AG04449 (cell line): Measurements from ENCODE around the gene KCTD3.

Experiments used
- CTCF ChIA-PET: fragments of 350-600 bp; formaldehyde crosslinking; extraction: SDS; loops from one replicate; lab custom pipeline; 2021; ENCODE audit warnings: antibody characterized with exemption; lab: Yijun Ruan, JAX
- POLR2A ChIA-PET: fragments of 400-600, 350-600 bp; formaldehyde crosslinking; extraction: SDS; loops from one replicate; lab custom pipeline; 2020; ENCODE audit warnings: antibody characterized with exemption, inconsistent platforms; lab: Yijun Ruan, JAX
- DNase-seq: peaks from one replicate; pipeline ENCODE4 v3.0.0-alpha.2; 2010; ENCODE audit warnings: low read depth, low spot score
- H3K4me3 ChIP-seq: 2 replicates; pipeline ENCODE4 v1.5.1; 2011; ENCODE audit warnings: low read depth, mild to moderate bottlenecking, control low read depth, low read length
- CTCF ChIP-seq: IDR thresholded peaks from one replicate; pipeline ENCODE4 v1.5.1; 2011; ENCODE audit warnings: mild to moderate bottlenecking, moderate library complexity, low read length, control low read depth, inconsistent platforms; ENCODE audit not compliant: insufficient read depth; ENCODE audit errors: missing control alignments

Gene KCTD3

GRCh38 chr1:215539803-215540570, 27.1 kb upstream of the KCTD3 start:
- CTCF ChIA-PET, result interaction anchor here (0.8 to 2.1 kb wide), 9 partner anchors 9 to 902 kb away, joined by 3 to 9 read pairs (median 5); no protein-coding TSS in a partner anchor
- DNase-seq, result no peak
- no peak for TF ChIP-seq CTCF
- H3K4me3 ChIP-seq, result no peak overlapping the region
- POLR2A ChIA-PET, result no interaction called here

GRCh38 chr1:215542301-215542700, 24.8 kb upstream of the KCTD3 start:
- no peak for TF ChIP-seq CTCF
- ChIA-PET POLR2A (no interaction called here), CTCF (interaction anchor here (1.9 to 2.0 kb wide), 2 partner anchors 11 to 15 kb away, joined by 5 to 8 read pairs; no protein-coding TSS in a partner anchor)
- H3K4me3 ChIP-seq, result no peak overlapping the region
- DNase-seq, result no peak

- TF ChIP-seq CTCF, result no peak
- ChIA-PET POLR2A (no interaction called here), CTCF (interaction anchor here (0.6 to 2.0 kb wide), 4 partner anchors 12 to 16 kb away, joined by 3 to 8 read pairs (median 4); no protein-coding TSS in a partner anchor)
- H3K4me3 ChIP-seq, result no peak overlapping the region
- no peak for DNase-seq
These were observed 23.9 kb upstream of the KCTD3 start for GRCh38 chr1:215543191-215543606.

- no peak for TF ChIP-seq CTCF
- CTCF ChIA-PET, result interaction anchor here (1.1 kb wide), 1 partner anchor 15 kb away, joined by 3 read pairs; no protein-coding TSS in a partner anchor
- POLR2A ChIA-PET, result no interaction called here
- no peak overlapping the region for H3K4me3 ChIP-seq
- DNase-seq, result no peak
These were observed 23.3 kb upstream of the KCTD3 start for GRCh38 chr1:215543806-215544205.

GRCh38 chr1:215544566-215544965, 22.5 kb upstream of the KCTD3 start:
- CTCF ChIA-PET, result interaction anchor here (1.1 kb wide), 1 partner anchor 1283 kb away, joined by 3 read pairs; no protein-coding TSS in a partner anchor
- no peak for DNase-seq
- POLR2A ChIA-PET, result no interaction called here
- TF ChIP-seq CTCF, result no peak
- no peak overlapping the region for H3K4me3 ChIP-seq

- H3K4me3 ChIP-seq, result no peak overlapping the region
- CTCF ChIA-PET, result interaction anchor here (1.1 kb wide), 1 partner anchor 1284 kb away, joined by 3 read pairs; no protein-coding TSS in a partner anchor
- POLR2A ChIA-PET, result no interaction called here
- DNase-seq, result no peak
- no peak for TF ChIP-seq CTCF
These were observed 22.0 kb upstream of the KCTD3 start for GRCh38 chr1:215545096-215545495.
